NCI-H1092 (cell line): ENCODE measurements around the gene ZC3H18.

Experiments used
- DNase-seq: peaks from one replicate; lab custom pipeline; 2025; lab: John Stamatoyannopoulos, UW

The ZC3H18 gene

GRCh38 chr16:88678224-88678979 is 108.2 kb downstream of the ZC3H18 start:
- DNase-seq = no peak

GRCh38 chr16:88680554-88681083 is 110.4 kb downstream of the ZC3H18 start:
- no peak for DNase-seq

GRCh38 chr16:88681084-88681680 is 111.0 kb downstream of the ZC3H18 start:
- no peak for DNase-seq
